H7 (cell line): Measurements from ENCODE around the gene SUN1. TPM values are rescaled to one million over a fixed set of nuclear protein-coding genes. Genes with fewer than 3 reads are reported as not detected.
A peak's percentile ranks its signal among the peaks of the same experiment; 100 is the strongest.

ENCODE experiments used
- DNase-seq: peaks from one replicate; pipeline ENCODE4 v3.0.0; 2012
- H3K27me3 ChIP-seq: 2 replicates; pipeline ENCODE4 v1.6.0; 2011; ENCODE audit warnings: mild to moderate bottlenecking, low read length; ENCODE audit not compliant: control insufficient read depth, insufficient read depth
- H3K36me3 ChIP-seq: replicated peaks from 2 replicates; pipeline ENCODE4 v1.5.1; 2011; ENCODE audit warnings: low read length; ENCODE audit not compliant: control insufficient read depth, insufficient read depth
- H3K4me3 ChIP-seq: 2 replicates; pipeline ENCODE4 v1.5.1; 2011; ENCODE audit warnings: low read depth, mild to moderate bottlenecking, control low read depth, low read length, moderate library complexity; ENCODE audit not compliant: insufficient read depth
- total RNA-seq: library from RNA; depleted of rRNA; stranded (reverse); fragments of >200 nt; shearing (Covaris generic); gene quantifications from 2 replicates; pipeline ENCODE4 v1.2.3, GENCODE V29; 2014

SUN1 gene
- total RNA-seq, 1 experiment from 2014 or later = 60.5 TPM

DNA sequence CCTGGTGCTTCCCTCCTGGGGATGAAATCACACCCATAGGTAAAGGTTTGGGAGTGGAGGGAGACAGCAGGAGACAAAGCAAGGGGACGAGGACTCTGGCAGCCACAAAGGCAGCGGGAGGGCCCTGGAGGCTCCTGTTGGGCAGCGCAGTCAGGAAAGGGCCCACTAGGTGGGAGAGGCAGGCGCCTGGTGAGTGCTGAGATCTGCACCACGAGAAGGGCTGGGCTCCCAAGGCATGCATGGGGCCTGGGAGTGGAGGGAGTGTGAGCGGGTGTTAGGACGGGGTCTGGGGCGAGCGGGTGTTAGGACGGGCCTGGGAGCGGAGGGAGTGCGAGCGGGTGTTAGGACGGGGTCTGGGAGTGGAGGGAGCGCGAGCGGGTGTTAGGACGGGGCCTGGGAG lies 57.1 kb downstream of the SUN1 start:
- Histone ChIP-seq H3K27me3 (no peaks in the 10 kb centered on the region), H3K4me3 (peak overlapping the region; percentile 35), H3K36me3 (peaks cover 11% of the 10 kb centered on the region)
- no peak for DNase-seq

GRCh38 chr7:890868-891267 lies 58.6 kb downstream of the SUN1 start:
- DNase-seq = no peak
- Histone ChIP-seq H3K27me3 (no peaks in the 10 kb centered on the region), H3K4me3 (no peak overlapping the region), H3K36me3 (peaks cover 12% of the 10 kb centered on the region)

GRCh38 chr7:891291-891690 lies 59.0 kb downstream of the SUN1 start:
- H3K36me3 ChIP-seq = peaks cover 11% of the 10 kb centered on the region

GRCh38 chr7:891805-892204 lies 59.5 kb downstream of the SUN1 start:
- H3K4me3 ChIP-seq = no peak overlapping the region
- H3K36me3 ChIP-seq = peaks cover 9% of the 10 kb centered on the region
- no peak for DNase-seq
- no peaks in the 10 kb centered on the region for H3K27me3 ChIP-seq

More at GRCh38 chr7:891291-891690, 59.0 kb downstream of the SUN1 start:
- no peaks in the 10 kb centered on the region for H3K27me3 ChIP-seq
- no peak for DNase-seq
- H3K4me3 ChIP-seq = no peak overlapping the region

- no peak overlapping the region for H3K4me3 ChIP-seq
- H3K36me3 ChIP-seq = peaks cover 11% of the 10 kb centered on the region
- H3K27me3 ChIP-seq = no peaks in the 10 kb centered on the region
- DNase-seq = no peak
Observed at GRCh38 chr7:892648-893593, 60.6 kb downstream of the SUN1 start.

GRCh38 chr7:893686-894085 lies 61.4 kb downstream of the SUN1 start:
- Histone ChIP-seq H3K36me3 (peaks cover 11% of the 10 kb centered on the region), H3K27me3 (no peaks in the 10 kb centered on the region), H3K4me3 (no peak overlapping the region)
- no peak for DNase-seq

DNA sequence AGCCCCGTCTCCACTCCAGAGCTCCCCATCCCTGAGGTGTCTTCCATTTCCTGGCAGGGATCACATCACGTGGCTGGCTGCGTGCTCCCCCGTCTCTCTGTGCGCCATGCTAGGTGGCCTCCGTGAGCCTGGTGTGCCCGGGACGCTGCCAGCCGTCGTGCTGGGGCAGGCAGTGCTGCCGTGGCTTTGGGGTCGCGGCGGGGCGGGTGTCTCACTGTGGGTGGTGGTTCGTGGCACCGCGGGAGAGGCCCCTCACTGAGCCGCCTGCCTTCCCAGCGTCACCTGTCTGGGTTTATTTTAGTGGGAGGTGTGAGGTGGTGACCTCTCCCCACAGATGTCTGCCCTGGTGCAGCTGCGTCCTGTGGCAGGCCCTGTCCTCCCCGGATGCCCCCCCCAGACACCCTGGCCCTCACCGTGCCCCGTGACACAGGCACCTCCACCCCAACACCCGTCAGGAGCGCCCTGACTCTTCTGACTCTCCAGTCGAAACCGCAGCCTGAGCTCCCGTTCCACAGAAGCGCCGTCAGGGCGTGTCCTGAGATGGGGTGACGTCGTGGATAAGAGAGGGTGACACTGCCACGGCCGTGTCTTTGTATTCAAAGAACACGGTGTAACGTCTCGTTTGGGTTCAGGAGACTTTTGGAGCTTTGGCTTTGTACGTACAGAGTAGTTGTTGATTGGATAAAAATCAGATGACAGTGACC lies 62.0 kb downstream of the SUN1 start:
- peaks cover 11% of the 10 kb centered on the region for H3K36me3 ChIP-seq
- no peaks in the 10 kb centered on the region for H3K27me3 ChIP-seq
- no peak for DNase-seq
- no peak overlapping the region for H3K4me3 ChIP-seq

GRCh38 chr7:894927-895450 lies 62.7 kb downstream of the SUN1 start:
- no peak for DNase-seq
- Histone ChIP-seq H3K27me3 (no peaks in the 10 kb centered on the region), H3K36me3 (peaks cover 11% of the 10 kb centered on the region), H3K4me3 (no peak overlapping the region)

- no peak overlapping the region for H3K4me3 ChIP-seq
Observed at GRCh38 chr7:895451-896052, 63.3 kb downstream of the SUN1 start.

DNA sequence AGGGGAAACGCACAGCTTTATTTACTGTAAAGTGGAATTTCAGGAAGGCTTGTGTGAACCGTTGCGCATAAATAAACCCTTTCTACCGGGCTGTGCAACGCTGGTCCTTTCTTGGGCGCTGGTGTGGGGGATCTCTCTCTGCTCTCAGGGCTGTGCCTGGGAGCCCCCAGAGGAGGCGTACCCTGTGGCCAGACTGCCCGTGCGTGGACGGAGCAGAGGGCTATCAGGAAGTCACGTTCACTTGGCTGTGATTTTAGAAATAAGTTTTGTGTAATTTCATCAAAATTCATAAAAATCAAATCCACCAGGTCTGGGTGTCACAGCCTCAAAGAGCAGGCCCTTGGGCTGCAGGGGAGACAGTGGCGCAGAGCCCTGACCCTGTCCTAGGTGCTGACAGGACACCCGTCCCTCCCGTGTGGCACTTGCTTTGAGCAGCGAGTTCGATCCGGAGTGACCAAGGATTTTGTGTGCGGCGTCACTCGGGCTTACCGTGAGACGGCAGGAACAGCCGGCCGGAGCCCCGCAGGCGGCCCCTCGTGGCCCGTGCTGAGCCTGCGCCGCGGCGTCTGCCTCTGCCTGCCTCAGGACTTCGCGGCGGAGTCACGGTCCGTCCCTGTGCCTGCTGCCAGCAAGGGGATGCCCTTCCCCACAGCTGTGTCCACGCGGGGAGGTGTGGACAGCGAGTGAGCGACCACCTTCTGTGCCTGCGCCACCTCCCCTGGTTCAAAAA lies 64.2 kb downstream of the SUN1 start:
- no peak for DNase-seq
- H3K36me3 ChIP-seq = peaks cover 8% of the 10 kb centered on the region

More at GRCh38 chr7:895451-896052, 63.3 kb downstream of the SUN1 start:
- Histone ChIP-seq H3K27me3 (no peaks in the 10 kb centered on the region), H3K36me3 (peaks cover 9% of the 10 kb centered on the region)
- no peak for DNase-seq

GRCh38 chr7:897086-897485 lies 64.8 kb downstream of the SUN1 start:
- Histone ChIP-seq H3K4me3 (no peak overlapping the region), H3K36me3 (peaks cover 6% of the 10 kb centered on the region; the same call in 1 of the 2 replicates), H3K27me3 (no peaks in the 10 kb centered on the region)
- no peak for DNase-seq

More for the DNA sequence above, 64.2 kb downstream of the SUN1 start:
- no peaks in the 10 kb centered on the region for H3K27me3 ChIP-seq
- H3K4me3 ChIP-seq = no peak overlapping the region

- Histone ChIP-seq H3K36me3 (peaks cover 6% of the 10 kb centered on the region; the same call in 1 of the 2 replicates), H3K4me3 (no peak overlapping the region), H3K27me3 (no peaks in the 10 kb centered on the region)
- DNase-seq = no peak
Observed at GRCh38 chr7:897771-898376, 65.6 kb downstream of the SUN1 start.

DNA sequence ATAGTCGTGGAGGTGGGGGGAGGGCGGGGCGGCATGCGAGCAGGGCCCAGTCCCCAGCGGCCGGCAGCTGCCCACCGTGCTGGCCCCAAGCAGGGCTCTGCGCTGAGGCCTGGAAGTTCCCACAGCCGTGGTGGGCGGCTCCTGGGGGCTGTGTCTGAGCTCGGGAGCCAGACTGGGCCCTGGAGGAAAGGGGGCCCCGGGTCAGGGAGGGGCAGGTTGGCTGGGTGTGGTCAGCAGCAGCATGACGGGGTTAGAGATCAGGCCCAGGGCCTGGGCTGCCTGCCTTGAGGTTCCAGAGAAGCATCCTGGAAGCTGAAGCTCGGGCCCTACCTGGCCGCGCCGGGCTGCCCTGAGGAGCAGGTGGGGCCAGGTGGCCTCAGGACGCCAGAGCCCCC lies 66.2 kb downstream of the SUN1 start:
- H3K27me3 ChIP-seq = no peaks in the 10 kb centered on the region
- no peak overlapping the region for H3K4me3 ChIP-seq
- DNase-seq = no peak
- H3K36me3 ChIP-seq = peaks cover 6% of the 10 kb centered on the region; the same call in 1 of the 2 replicates
